ENCODE measurements around the gene SLC25A21.

- TF ChIP-seq EZH2 (IDR thresholded peaks at IDR 0.05) (no peak), POLR2AphosphoS5 (IDR thresholded peaks at IDR 0.05; ENCODE audit: borderline replicate concordance, low read depth, low read length) (no peak), FOXP2 (optimal IDR thresholded peaks at IDR 0.05; ENCODE audit: control extremely low read depth, extremely low read length, insufficient read depth) (no peak)
Measured at GRCh38 chr14:36955967-36956366, 216.4 kb downstream of the SLC25A21 start.

Measured in SK-N-MC (cell line).